Measurements from ENCODE around the gene MVB12B. TPM values are rescaled to one million over a fixed set of nuclear protein-coding genes. Genes with fewer than 3 reads are reported as not detected.

Gene MVB12B
- total RNA-seq, 1 experiment from 2014 or later: 4.5 TPM

DNA sequence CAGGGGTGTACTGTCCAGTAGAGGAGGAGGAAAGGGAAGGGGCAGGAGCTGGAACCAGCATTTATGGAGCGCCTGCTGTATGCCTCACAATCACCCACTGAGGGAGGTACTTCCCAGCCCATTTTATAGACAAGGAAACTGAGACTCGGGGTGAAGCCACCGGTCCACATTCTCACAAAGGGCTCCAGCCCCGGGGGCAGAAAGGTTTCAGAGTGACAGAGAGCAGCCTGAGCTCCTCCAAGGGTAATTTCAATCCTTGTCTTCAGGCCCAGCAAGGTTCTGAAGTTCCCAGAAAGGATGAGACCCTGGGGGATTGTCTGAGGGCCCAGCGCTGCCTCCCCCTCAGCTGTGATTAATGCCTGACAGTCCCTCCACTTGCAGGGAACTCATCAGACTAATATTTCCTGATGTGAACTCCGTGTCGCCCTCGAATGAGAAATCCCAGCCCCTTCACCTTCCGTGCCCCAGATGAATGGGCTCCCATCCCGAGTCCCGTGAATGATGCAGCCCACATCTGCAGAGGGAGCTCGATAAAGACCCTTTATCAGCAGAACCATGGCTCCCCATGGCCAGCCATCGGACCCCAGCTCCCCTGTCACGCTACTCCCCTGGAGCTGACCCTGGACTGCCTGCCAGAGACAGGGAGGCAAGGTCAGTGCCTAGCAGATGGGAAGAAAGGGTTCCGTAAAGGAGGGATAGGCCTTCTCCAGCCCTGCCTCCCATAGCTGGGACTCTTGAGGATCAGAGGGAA is 32.1 kb upstream of the MVB12B start:
- Mint-ChIP-seq H3K4me3 (ENCODE audit: low read depth, unreplicated experiment) (no peak overlapping the region), H3K9me3 (ENCODE audit: low read depth, unreplicated experiment) (no peaks in the 10 kb centered on the region), H3K27me3 (ENCODE audit: unreplicated experiment) (peaks cover 59% of the 10 kb centered on the region), H3K4me1 (ENCODE audit: low read depth, unreplicated experiment) (no peaks in the 10 kb centered on the region), H3K27ac (ENCODE audit: unreplicated experiment) (no peak overlapping the region), H3K36me3 (ENCODE audit: insufficient read depth, unreplicated experiment) (no peaks in the 10 kb centered on the region)
- no peak for DNase-seq
- CTCF ChIA-PET: no interaction called here
- intact Hi-C loops (cut with micrococcal nuclease; ENCODE audit: unreplicated experiment): no loop called here
- TF ChIP-seq, protein P1, sequence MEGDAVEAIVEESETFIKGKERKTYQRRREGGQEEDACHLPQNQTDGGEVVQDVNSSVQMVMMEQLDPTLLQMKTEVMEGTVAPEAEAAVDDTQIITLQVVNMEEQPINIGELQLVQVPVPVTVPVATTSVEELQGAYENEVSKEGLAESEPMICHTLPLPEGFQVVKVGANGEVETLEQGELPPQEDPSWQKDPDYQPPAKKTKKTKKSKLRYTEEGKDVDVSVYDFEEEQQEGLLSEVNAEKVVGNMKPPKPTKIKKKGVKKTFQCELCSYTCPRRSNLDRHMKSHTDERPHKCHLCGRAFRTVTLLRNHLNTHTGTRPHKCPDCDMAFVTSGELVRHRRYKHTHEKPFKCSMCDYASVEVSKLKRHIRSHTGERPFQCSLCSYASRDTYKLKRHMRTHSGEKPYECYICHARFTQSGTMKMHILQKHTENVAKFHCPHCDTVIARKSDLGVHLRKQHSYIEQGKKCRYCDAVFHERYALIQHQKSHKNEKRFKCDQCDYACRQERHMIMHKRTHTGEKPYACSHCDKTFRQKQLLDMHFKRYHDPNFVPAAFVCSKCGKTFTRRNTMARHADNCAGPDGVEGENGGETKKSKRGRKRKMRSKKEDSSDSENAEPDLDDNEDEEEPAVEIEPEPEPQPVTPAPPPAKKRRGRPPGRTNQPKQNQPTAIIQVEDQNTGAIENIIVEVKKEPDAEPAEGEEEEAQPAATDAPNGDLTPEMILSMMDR (IDR thresholded peaks at IDR 0.05; ENCODE audit: unreplicated experiment): no peak
- BruUV-seq (replicated peaks): no TSS peak

- no peaks in the 10 kb centered on the region for H3K9me3 Mint-ChIP-seq (ENCODE audit: low read depth, unreplicated experiment)
- intact Hi-C loops (cut with micrococcal nuclease; ENCODE audit: unreplicated experiment): no loop called here
- no TSS peak for BruUV-seq (replicated peaks)
- peaks cover 57% of the 10 kb centered on the region for H3K27me3 Mint-ChIP-seq (ENCODE audit: unreplicated experiment)
- CTCF ChIA-PET: no interaction called here
- TF ChIP-seq, protein P1 (IDR thresholded peaks at IDR 0.05; ENCODE audit: unreplicated experiment): no peak
- DNase-seq: no peak
- no peaks in the 10 kb centered on the region for H3K4me1 Mint-ChIP-seq (ENCODE audit: low read depth, unreplicated experiment)
- no peak overlapping the region for H3K4me3 Mint-ChIP-seq (ENCODE audit: low read depth, unreplicated experiment)
- no peaks in the 10 kb centered on the region for H3K36me3 Mint-ChIP-seq (ENCODE audit: insufficient read depth, unreplicated experiment)
- H3K27ac Mint-ChIP-seq (ENCODE audit: unreplicated experiment): no peak overlapping the region
Observed at GRCh38 chr9:126295082-126295477, 31.5 kb upstream of the MVB12B start.

- H3K4me1 Mint-ChIP-seq (ENCODE audit: low read depth, unreplicated experiment): no peaks in the 10 kb centered on the region
- CTCF ChIA-PET: no interaction called here
- DNase-seq: no peak
- intact Hi-C loops (cut with micrococcal nuclease; ENCODE audit: unreplicated experiment): no loop called here
- no peaks in the 10 kb centered on the region for H3K36me3 Mint-ChIP-seq (ENCODE audit: insufficient read depth, unreplicated experiment)
- H3K9me3 Mint-ChIP-seq (ENCODE audit: low read depth, unreplicated experiment): no peaks in the 10 kb centered on the region
- no TSS peak for BruUV-seq (replicated peaks)
- no peak overlapping the region for H3K4me3 Mint-ChIP-seq (ENCODE audit: low read depth, unreplicated experiment)
- no peak overlapping the region for H3K27ac Mint-ChIP-seq (ENCODE audit: unreplicated experiment)
- TF ChIP-seq, protein P1 (IDR thresholded peaks at IDR 0.05; ENCODE audit: unreplicated experiment): no peak
- H3K27me3 Mint-ChIP-seq (ENCODE audit: unreplicated experiment): peaks cover 57% of the 10 kb centered on the region
Observed at GRCh38 chr9:126295516-126295915, 31.1 kb upstream of the MVB12B start.

GRCh38 chr9:126295936-126296600 is 30.6 kb upstream of the MVB12B start:
- no TSS peak for BruUV-seq (replicated peaks)
- Mint-ChIP-seq H3K36me3 (ENCODE audit: insufficient read depth, unreplicated experiment) (no peaks in the 10 kb centered on the region), H3K4me3 (ENCODE audit: low read depth, unreplicated experiment) (no peak overlapping the region), H3K27me3 (ENCODE audit: unreplicated experiment) (peaks cover 57% of the 10 kb centered on the region), H3K27ac (ENCODE audit: unreplicated experiment) (no peak overlapping the region), H3K9me3 (ENCODE audit: low read depth, unreplicated experiment) (no peaks in the 10 kb centered on the region), H3K4me1 (ENCODE audit: low read depth, unreplicated experiment) (no peaks in the 10 kb centered on the region)
- DNase-seq: no peak
- TF ChIP-seq, protein P1 (IDR thresholded peaks at IDR 0.05; ENCODE audit: unreplicated experiment): no peak
- intact Hi-C loops (cut with micrococcal nuclease; ENCODE audit: unreplicated experiment): no loop called here
- CTCF ChIA-PET: no interaction called here
